ENCODE data around the gene SCN1B. TPM values are rescaled to one million over a fixed set of nuclear protein-coding genes. Genes with fewer than 3 reads are reported as not detected.

SCN1B gene
- total RNA-seq, 3 donors from 2014 or later (not counting 1 experiment from before 2014, with no cell fraction given): 0.94 to 1.5 (median 1.1) TPM

GRCh38 chr19:35021596-35021995 is 8.7 kb upstream of the SCN1B start:
- DNase-seq (no peak), ATAC-seq (no peak)
- H3K9me3 ChIP-seq (ENCODE audit: control insufficient read depth, insufficient read depth, low read length): no peaks in the 10 kb centered on the region
- no peaks in the 10 kb centered on the region for H3K27me3 ChIP-seq (ENCODE audit: control insufficient read depth, insufficient read depth, low read length)
- intact Hi-C loops (cut with micrococcal nuclease): no loop called here
- no peak overlapping the region for H3K27ac ChIP-seq (ENCODE audit: low read length)
- no peak overlapping the region for H3K4me3 Mint-ChIP-seq
- peaks cover 76% of the 10 kb centered on the region for H3K36me3 ChIP-seq (ENCODE audit: control insufficient read depth, insufficient read depth, low read length)
- H3K4me1 ChIP-seq (ENCODE audit: control insufficient read depth, insufficient read depth, low read length): peaks cover 7% of the 10 kb centered on the region
- peaks cover 6 to 20% of the 10 kb centered on the region in 2 donors for H3K4me1 Mint-ChIP-seq
- no peaks in the 10 kb centered on the region for H3K9me3 Mint-ChIP-seq
- no peaks in the 10 kb centered on the region for H3K27me3 Mint-ChIP-seq (ENCODE audit: low read depth in 2 of 2)
- no peak for TF ChIP-seq CTCF (IDR thresholded peaks at IDR 0.05)
- H3K4me3 ChIP-seq (ENCODE audit: low read length): no peak overlapping the region
- H3K27ac Mint-ChIP-seq: no peak overlapping the region
- 97% methylated on average over 25 of the region's 25 CpGs for WGBS (ENCODE audit: insufficient coverage)
- peaks cover 6% of the 10 kb centered on the region for H3K36me3 Mint-ChIP-seq

GRCh38 chr19:35022460-35022859 is 7.8 kb upstream of the SCN1B start:
- Histone ChIP-seq H3K27ac (ENCODE audit: low read length) (no peak overlapping the region), H3K36me3 (ENCODE audit: control insufficient read depth, insufficient read depth, low read length) (peaks cover 72% of the 10 kb centered on the region), H3K9me3 (ENCODE audit: control insufficient read depth, insufficient read depth, low read length) (no peaks in the 10 kb centered on the region), H3K27me3 (ENCODE audit: control insufficient read depth, insufficient read depth, low read length) (no peaks in the 10 kb centered on the region), H3K4me1 (ENCODE audit: control insufficient read depth, insufficient read depth, low read length) (peaks cover 3% of the 10 kb centered on the region), H3K4me3 (ENCODE audit: low read length) (no peak overlapping the region)
- no peaks in the 10 kb centered on the region for H3K9me3 Mint-ChIP-seq
- peaks cover 6% of the 10 kb centered on the region for H3K36me3 Mint-ChIP-seq
- DNase-seq (no peak), ATAC-seq (no peak)
- H3K27me3 Mint-ChIP-seq (ENCODE audit: low read depth in 2 of 2): no peaks in the 10 kb centered on the region
- no peak overlapping the region for H3K4me3 Mint-ChIP-seq
- 93% methylated on average over 13 of the region's 14 CpGs for WGBS (ENCODE audit: insufficient coverage)
- TF ChIP-seq CTCF (IDR thresholded peaks at IDR 0.05): no peak
- no peak overlapping the region for H3K27ac Mint-ChIP-seq
- H3K4me1 Mint-ChIP-seq: peaks cover 3 to 22% of the 10 kb centered on the region in 2 donors
- intact Hi-C loops (cut with micrococcal nuclease): no loop called here

GRCh38 chr19:35023428-35023827 is 6.8 kb upstream of the SCN1B start:
- intact Hi-C loops (cut with micrococcal nuclease): no loop called here
- Mint-ChIP-seq H3K4me1 (peaks cover 10 to 25% of the 10 kb centered on the region in 2 donors), H3K9me3 (no peaks in the 10 kb centered on the region), H3K27me3 (ENCODE audit: low read depth in 2 of 2) (no peaks in the 10 kb centered on the region), H3K36me3 (peaks cover 6% of the 10 kb centered on the region), H3K4me3 (no peak overlapping the region), H3K27ac (no peak overlapping the region)
- H3K9me3 ChIP-seq (ENCODE audit: control insufficient read depth, insufficient read depth, low read length): no peaks in the 10 kb centered on the region
- TF ChIP-seq CTCF (IDR thresholded peaks at IDR 0.05): no peak
- no peaks in the 10 kb centered on the region for H3K27me3 ChIP-seq (ENCODE audit: control insufficient read depth, insufficient read depth, low read length)
- WGBS (ENCODE audit: insufficient coverage): 88% methylated on average over 19 of the region's 19 CpGs
- no peaks in the 10 kb centered on the region for H3K4me1 ChIP-seq (ENCODE audit: control insufficient read depth, insufficient read depth, low read length)
- ATAC-seq (no peak), DNase-seq (no peak)
- no peak overlapping the region for H3K27ac ChIP-seq (ENCODE audit: low read length)
- H3K4me3 ChIP-seq (ENCODE audit: low read length): no peak overlapping the region
- peaks cover 66% of the 10 kb centered on the region for H3K36me3 ChIP-seq (ENCODE audit: control insufficient read depth, insufficient read depth, low read length)

- Histone ChIP-seq H3K4me1 (ENCODE audit: control insufficient read depth, insufficient read depth, low read length) (no peaks in the 10 kb centered on the region), H3K36me3 (ENCODE audit: control insufficient read depth, insufficient read depth, low read length) (peaks cover 60% of the 10 kb centered on the region), H3K27me3 (ENCODE audit: control insufficient read depth, insufficient read depth, low read length) (no peaks in the 10 kb centered on the region), H3K9me3 (ENCODE audit: control insufficient read depth, insufficient read depth, low read length) (no peaks in the 10 kb centered on the region), H3K4me3 (ENCODE audit: low read length) (no peak overlapping the region), H3K27ac (ENCODE audit: low read length) (no peak overlapping the region)
- H3K4me3 Mint-ChIP-seq: no peak overlapping the region
- 96% methylated on average over 6 of the region's 6 CpGs for WGBS (ENCODE audit: insufficient coverage)
- DNase-seq (no peak), ATAC-seq (no peak)
- H3K27me3 Mint-ChIP-seq (ENCODE audit: low read depth in 2 of 2): no peaks in the 10 kb centered on the region
- peaks cover 6% of the 10 kb centered on the region for H3K36me3 Mint-ChIP-seq
- no peak for TF ChIP-seq CTCF (IDR thresholded peaks at IDR 0.05)
- peak overlapping the region in 1 of 2 donors; percentile 35 for H3K27ac Mint-ChIP-seq
- H3K9me3 Mint-ChIP-seq: no peaks in the 10 kb centered on the region
- intact Hi-C loops (cut with micrococcal nuclease): no loop called here
- H3K4me1 Mint-ChIP-seq: peaks cover 11 to 23% of the 10 kb centered on the region in 2 donors
These were observed 6.2 kb upstream of the SCN1B start for GRCh38 chr19:35024095-35024494.
